H1 (cell line): Measurements from ENCODE around the gene SCN7A.

Experiments
- JUN ChIP-seq: IDR thresholded peaks from 2 replicates; pipeline ENCODE4 v1.6.1; 2011; ENCODE audit warnings: low read depth, mild to moderate bottlenecking, improper control_type of control experiment, low read length
- SIN3A ChIP-seq, 2 experiments: IDR thresholded peaks in 1 of 2; conservative IDR thresholded peaks in 1 of 2; 2 replicates each; pipeline ENCODE4 v1.6.1; 2011 to 2012; ENCODE audit warnings: low read length in 2 of 2, improper control_type of control experiment in 1 of 2, low read depth in 1 of 2, mild to moderate bottlenecking in 1 of 2

DNA sequence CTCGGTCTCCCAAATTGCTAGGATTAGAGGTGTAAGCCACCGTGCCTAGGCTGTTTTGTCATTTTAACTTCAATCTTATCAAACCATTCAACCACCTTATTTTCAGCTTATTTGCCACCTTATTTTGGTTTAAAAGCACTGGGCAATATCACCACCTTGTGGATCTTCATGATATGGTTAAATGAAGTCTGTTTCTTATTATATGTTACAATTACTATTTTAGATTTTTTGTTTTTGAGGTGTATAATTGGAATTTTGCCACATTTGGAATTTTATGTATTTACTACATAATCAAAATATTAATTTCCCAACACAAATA lies 74.5 kb downstream of the SCN7A start:
- no peak for TF ChIP-seq JUN
- TF ChIP-seq SIN3A (conservative IDR thresholded peaks at IDR 0.05 in 1 of 2, IDR thresholded peaks at IDR 0.05 in 1 of 2; ENCODE audit: low read depth in 1 of 2, low read length in 2 of 2): no peak
